Activated CD4-positive, CD25-positive, alpha-beta regulatory T cell (primary cell): Measurements from ENCODE around the gene ZNF341.

Experiments used
- DNase-seq, 4 experiments: peaks; one replicate each; lab custom pipeline; 2025; lab: John Stamatoyannopoulos, UW

Gene ZNF341

DNA sequence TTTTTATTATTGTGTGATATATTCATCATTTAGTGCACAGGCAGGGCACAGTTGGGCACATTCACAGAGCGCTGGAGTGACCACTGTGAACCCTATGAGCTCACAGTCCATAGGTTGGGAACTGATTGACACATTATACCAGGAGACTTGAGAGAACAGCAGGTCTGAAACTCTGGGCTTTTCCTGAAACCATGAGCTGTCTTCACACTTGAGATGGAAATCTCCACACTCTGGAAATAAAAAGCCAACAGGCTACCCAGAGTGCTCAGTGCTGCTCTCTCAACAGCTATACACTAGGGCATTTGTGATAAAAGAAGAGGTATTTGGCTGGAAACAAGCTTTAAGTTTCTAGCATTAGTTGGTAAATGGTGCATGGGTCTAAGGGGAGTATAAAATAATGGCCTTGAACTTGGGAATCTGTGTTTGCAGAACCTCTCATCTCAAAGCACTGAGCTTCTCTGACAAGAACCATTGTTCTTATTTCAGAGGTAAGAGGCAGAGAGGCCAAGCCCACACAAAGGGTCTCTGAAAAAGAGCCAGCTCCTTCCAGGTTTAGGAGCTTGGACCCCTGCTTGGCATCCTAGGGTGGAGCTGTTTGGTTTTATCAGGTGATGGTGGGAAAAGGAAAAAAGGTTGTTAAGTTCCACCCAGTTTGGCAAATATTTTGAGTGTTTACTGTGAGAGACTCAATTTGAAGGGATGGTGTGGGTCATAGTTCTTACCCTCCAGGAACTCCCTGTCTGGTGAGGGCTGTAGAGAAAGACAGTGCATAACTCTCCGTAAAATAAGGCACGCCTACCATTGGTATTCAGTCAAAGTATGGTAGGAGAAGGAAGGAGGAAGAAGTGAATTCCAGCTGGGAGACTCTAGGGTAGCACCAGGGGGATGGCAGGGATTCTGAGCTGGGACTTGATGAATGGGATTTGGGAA, 93.8 kb downstream of the ZNF341 start:
- no peak for DNase-seq

DNA sequence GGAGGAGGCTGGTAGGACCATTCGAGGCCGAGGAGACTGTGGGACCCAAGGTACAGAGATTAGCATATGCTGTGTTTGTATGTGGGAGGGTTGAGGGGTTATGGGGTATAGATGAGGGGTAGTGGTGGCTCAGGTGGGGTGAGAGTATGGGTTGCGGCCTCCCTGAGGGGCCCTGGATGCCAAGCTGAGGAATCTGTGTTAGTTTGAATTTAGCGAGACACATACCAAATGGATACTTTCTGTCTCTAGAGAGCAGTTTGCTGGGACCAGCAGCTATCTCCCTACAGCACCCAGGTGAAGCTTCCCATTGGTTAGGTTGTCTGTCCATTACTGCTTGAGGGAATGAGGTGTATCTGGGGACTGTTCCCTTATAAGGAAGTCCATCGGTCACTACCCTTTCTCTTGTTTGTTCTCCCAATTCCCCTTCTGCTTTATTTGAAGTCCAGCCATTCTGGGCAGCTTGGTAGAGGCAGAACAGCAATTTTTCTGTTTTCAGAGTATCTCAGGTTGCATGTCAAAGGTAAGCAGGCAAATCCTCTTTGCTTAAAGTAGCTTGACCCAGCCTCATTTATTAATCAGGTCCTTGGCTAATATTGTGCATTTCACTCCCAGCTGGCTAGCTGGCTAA, 94.6 kb downstream of the ZNF341 start:
- no peak for DNase-seq

DNA sequence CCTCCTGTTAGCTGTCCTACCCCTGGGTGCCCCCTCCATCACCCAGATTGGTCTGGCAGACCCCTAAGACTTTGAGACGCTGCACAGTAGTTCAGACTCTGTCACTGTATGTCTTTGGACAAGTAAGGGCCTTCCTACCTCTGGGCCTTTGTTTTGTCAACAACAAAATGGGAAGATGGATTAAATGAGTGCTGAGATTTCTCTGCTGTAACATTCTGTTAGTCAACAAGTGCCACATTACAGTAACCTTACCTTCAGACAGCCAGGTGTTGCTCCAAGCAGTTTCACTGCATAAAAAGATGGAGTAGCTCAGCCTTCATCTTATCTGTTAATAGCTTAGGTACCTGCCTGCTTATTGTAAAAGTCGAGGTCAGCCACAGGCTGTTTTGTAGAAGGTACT, 95.3 kb downstream of the ZNF341 start:
- no peak for DNase-seq

DNA sequence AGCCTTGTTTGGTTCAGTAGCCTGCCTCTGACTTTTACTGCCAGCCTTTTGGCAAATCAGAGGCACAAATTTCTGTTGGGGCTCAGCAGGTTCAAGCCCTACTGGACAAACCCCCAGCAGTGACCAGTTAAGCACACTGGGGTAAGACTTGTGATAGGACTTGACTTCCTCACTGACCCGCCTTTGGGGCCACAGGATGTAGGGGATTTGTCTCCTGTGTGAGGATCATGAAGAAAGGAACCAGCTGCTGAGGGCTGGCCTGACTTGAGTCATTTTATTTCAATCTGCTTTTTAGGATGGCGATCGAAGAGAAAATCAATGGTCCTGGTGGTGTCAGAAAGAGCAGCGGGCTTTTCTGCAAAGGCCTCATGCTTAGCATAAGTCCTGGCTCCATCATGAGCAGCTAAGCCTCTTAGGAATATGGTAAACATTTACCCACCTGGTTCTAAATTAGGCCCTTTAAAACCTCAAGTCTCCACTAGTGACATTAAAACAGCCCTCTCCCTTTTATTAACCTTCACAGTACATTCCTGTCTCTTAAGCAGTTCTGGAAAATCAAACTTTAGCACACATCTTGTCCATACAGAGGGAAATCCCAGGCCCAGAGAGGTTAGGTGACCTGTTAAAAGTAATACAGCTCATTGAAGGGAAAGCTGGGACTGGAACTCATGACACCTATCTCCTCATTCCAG, 96.0 kb downstream of the ZNF341 start:
- no peak for DNase-seq

DNA sequence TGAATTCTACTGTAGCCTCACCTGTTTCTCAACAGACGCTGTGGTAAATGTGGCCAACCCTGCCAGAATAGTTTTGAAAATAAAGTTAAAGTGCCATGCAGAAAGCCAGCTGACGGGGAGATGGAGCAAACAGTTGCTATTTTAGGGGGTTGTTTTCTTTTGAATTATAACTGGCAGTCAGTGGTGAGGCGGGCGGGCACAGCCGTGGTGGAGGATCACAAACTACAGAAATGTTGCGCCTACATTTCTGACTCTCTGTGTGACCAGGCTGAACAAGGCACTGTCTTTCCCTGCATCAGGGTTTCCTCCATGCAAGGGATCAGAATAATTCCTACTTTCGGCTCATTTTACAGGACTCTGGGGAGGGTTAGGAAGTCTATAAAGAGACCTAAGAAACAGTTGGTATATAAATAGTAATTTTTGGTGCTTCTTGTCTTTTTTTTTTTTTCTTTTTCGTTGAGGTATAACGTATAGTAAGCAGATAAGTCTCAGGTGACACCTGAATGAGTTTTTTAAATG, 96.6 kb downstream of the ZNF341 start:
- no peak for DNase-seq

DNA sequence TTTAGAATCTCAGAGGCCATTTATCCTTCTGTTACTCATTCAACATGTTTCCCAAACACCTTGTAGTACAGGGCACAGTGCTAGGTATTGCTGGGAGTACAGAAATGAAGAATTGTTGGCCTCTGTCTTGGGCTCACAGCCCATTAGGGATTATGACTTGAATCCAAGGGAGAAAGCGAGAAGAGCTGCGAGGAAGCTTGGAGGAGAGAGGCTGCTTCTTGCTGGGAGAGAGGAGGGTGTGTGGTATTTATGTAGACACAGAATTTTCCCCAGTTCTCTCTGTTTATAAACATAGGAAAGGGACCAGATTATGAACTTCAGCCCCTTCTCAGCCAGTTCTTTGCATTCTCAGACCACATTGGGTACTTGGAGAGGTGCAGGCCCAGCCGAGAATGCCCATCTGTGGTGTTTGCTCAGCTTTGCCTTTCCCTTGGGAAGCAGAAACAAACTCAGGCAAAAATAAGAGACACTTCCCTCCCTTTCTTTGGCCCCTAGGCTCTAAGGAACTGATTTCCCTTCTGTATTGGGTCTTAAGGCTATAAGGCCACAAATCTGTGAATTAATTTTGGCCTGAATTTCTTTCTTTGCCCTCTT, 97.3 kb downstream of the ZNF341 start:
- DNase-seq = no peak

DNA sequence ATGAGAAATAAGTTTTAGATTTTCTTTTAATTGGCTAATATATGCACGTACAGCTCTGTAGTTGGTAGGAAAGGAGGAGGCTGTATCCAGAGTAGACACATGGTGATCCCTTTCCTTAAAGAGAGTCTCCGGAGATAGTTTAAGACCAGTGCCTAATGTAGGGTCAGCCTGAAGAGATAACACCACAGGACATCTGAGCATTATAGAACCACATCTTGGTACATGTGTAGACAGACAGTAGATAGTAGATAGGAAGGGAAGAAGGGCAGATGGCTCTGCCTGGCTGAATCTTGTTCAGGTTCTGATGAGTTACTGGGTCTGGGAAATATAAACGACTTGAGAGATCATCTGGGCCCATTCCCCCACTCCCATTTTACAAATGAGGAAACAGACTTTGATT, 97.8 kb downstream of the ZNF341 start:
- DNase-seq = no peak

DNA sequence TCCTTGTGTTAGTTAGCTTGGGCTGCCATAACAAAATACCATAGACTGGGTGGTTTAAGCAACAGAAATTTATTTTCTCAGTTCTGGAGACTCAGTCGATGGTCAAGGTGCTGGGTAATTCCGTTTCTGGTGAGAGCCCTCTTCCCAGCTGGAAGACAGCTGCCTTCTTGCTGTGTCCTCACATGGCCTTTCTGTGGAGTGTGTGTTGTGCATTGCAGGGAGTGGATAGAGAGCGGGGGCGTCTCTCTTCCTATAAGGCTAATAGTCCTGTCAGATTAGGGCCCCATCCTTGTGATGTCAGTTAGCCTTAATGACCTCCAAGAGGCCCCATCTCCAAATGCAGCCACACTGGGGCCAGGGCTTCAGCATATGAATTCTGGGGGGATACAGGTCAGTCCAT, 98.6 kb downstream of the ZNF341 start:
- no peak for DNase-seq

DNA sequence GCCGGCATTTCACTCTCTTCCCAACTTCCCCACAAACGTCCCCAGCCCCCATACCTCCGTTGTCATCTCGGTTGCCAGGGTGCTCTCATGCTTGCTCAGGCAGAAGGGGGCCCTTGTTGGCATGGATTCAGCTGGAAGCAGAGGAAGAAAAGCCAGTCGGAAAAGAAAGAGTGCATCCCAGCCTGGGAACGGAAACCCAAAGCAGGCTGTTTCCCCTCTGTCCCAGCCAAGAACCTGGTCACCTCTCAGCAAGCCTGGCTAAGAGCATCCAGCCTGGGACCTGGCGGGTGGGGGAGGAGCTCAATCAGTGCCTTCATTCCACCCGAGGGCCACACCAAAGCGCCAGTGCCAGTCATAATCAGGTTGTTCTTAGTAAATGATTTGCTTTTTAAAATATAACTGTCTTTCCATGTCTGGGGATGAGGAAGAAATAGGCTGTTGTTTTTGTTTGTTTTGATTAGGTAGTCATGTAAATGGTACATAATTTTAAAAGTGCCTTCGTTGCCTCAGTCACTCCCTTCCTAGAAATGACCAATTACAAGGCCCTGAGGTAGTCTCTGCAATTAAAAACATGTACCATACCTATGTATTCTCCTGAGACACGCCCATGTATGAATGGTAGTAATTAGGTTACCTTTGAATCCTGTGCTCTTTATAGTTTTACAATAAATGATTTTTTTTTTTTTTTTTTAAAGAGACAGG, 100.5 kb downstream of the ZNF341 start:
- DNase-seq = no peak

DNA sequence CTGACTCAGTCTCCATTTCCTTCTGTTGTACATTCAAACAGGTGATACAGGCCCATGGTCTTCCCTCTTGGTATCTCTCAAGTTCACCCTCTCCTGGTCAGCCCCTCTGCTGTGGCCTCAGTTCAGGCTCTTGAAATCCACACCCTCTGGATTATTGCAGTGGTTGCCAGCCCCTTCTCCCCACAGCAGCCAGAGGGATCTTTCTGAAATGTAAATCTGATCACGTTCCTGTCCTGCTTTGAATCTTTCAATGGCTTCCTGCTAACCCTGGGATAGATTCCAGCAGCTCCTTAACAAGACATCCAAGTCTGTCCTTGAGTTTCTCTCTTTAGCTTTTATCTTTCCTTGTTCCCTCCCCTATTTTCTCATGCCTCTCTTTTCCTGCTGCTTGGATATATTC, 101.5 kb downstream of the ZNF341 start:
- DNase-seq = no peak

DNA sequence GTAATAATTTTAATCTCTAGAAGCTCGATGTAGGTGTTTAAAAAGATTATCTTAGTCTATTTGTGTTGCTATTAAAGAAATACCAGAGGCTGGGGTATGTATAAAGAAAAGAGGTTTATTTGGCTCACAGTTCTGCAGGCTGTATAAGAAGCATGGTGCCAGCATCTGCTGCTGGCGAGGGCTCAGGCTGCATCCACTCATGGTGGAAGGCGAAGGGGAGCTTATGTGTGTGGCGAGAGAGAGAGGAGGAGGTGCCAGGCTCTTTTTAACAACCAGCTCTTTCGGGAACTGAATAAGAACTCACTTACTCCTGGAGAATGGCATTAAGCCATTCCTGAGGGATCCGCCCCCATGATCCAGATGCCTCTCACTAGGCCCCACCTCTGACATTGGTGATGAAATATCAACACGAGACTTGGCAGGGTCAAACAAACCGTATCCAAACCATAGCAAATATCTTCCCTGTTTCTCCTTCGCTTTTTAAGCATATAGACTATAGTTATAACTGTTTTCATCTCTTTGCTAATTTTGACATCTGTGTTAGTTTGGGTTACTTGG, 103.9 kb downstream of the ZNF341 start:
- DNase-seq = no peak

DNA sequence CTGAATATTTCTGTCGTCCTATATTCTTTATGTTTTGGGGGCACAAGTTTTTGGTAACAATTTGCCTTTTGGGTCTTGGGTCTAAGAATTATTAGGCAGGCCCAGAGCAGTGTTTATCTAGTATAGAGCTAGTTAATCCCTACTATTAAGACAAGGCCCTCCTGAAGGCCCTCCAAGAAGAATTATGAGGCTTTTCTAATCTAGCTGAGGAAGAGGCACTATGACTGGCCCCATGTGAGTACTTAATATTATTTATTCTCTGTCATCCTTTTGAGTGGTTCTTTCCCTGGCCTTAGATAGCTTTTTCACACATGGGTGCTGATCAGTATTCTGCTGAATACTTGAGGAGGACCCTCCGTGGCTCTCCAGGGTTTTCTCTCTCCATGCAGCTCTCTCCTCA, 104.5 kb downstream of the ZNF341 start:
- DNase-seq = no peak

DNA sequence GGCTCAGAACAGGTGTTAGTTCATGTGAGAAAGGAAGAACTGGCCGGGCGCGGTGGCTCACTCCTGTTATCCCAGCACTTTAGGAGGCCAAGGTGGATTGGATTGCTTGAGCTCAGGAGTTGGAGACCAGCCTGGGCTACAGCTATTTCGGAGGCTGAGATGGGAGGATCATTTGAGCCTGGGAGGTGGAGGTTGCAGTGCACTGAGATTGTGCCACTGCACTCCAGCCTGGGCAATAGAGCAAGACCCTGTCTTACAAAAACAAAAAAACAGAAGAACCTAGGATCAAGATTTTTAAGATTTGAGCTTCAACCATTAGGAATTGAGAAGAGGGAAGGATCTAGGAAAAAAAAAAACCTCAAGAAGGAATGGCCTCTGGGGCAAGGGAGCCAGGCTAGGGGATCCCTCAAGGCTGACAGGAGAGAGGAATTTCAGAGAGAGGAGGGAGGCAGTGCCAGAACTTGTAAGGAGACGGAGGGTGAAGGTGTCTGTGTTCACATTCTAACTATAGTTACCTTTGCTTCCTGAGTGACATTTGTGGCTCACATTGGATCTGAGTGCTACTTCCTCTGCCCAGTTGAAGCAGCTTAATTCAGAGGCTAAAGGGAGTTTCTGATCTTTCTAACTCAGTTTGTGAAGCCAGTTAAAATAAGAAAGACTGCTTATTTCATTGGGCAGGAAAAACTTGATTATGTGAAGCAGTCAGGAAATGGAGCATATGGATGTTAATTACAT, 105.5 kb downstream of the ZNF341 start:
- DNase-seq = no peak

DNA sequence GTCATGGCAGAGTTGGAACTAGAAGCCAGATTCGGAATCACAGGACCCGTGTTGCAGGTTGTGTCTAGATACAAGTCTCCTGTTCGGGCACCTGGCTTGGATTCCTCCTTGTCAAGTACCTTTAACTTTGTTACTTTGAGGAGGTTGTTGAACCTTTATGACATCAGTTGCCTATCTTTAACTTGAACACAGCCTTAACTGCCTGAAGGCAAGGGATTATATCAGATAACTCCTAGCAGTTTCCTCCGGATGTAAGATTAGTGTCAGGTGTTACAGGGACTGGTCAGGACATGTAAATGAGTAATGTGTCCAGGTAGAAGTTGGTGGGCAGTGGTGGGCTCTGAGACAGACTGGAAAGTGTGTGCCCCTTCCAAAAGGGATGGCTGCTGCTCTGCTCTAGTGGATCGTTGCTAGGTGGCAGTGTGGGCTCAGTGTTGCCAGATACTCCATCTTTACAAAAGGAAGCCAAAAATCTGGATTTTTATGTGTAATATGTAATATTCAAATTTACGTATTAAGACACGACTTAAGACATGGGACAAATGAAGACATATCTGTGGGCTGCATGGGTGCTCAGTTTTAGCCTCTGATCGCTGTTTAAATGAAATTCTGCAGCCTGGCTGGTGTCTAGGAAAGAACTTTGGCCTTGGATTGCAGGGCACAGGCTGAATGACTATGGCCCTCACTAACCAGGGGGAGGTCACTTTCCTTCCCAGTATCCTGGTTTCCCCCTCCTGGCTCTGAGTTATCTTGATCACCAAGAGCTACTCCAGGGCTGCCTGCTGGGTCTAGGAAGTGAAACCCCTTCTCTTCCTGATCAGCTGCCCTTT, 106.5 kb downstream of the ZNF341 start:
- DNase-seq = no peak

DNA sequence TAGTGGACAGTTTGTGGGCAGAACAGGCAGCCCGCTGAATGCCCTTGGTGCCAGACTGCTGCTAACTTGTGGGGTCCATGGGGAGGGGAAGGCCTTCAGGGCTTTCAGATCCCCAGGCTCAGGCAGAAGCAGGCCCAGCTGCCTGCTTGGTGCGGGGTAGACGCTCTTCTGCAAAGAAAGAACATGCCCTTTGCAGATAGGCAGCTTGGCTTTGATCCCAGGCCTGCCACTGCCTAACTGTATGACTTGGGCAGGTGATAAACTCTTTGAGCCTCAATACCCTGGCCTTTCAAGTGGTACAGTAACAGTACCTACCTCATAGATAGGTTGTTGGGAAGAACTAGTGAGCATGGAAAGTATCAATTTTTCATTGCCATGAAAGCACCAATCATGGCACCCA, 107.8 kb downstream of the ZNF341 start:
- no peak for DNase-seq

DNA sequence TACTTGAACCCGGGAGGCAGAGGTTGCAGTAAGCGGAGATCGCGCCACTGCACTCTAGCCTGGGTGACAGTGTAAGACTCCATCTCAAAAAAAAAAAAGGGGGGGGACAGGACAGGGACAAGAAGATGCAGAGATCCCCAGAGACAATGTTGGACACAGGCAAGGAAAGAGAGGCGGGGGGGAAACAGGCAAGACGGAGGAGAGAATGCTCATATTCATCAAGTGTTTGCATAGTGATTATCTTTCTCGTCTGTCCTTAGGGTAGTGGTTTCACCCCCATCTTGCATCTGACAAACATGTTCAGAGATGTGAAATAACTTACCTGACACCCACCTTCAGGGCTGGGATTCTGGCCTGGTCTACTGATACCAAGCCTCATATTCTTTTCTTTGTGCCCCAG, 108.4 kb downstream of the ZNF341 start:
- DNase-seq = no peak

DNA sequence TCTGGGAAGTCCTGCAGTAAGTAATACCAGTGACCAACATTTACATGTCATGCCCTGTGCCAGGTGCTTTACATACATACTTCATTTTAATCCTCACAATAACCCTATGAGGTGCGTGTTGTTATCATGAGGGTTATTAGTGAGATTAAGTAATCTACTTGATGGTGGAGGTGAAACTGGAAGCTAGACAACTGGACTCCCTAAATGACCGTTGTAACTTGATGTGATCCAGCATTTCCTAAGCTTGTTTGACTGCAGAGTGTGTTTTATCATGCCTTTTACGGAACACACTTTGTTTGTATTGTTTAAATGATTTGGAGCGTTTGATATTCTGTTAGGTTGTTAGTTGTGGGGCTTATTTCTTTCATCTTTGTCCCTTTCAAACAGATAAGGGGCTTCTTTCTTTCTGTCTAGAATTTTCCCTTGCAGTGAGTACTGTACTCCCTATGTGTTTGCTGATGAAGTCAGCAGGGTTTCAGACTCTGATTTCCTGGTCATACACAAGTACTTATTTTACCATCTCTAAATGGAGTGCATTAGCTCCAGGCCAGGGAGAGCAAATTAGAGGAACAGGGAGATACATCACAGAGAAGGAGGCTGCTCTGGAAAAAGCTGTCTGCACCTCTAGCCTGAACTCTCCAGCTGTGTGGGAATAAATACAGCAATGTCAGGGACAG, 109.1 kb downstream of the ZNF341 start:
- DNase-seq = no peak

DNA sequence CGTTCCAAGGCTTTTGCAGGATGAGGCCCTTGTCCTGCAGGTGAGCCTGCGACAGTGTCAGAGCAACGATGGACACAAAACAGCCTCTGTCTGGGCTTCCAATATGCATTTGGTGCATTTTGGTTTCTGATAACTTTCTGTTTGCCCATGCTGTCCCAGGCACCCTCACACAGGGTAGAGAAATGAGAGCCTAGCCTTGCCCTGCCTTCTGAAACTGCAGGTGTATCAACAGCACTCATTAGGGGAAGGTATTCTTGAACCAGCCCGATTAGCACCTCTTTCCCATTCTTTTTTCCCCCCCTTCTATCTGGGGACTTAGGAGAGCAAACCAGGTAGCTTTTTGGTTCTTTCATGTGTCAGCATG, 109.6 kb downstream of the ZNF341 start:
- DNase-seq = no peak
